Adrenal gland (tissue), 12 donors: Measurements from ENCODE around the gene PPP1R37. TPM values are rescaled to one million over a fixed set of nuclear protein-coding genes. Genes with fewer than 3 reads are reported as not detected.

Source experiments
- DNase-seq, 7 donors: peaks; one replicate each; pipeline ENCODE4 v3.0.0-alpha.2; 2019 to 2020
- H3K27ac ChIP-seq, 5 donors: fragments of 200-600 bp; sonication (generic) in 4 of 5; 1 replicate in 3 of 5; 2 replicates in 2 of 5; pipeline versions ENCODE4 v1.5.1 to v1.8.0; 2016 to 2020; ENCODE audit warnings: mild to moderate bottlenecking in 1 of 5
- H3K27me3 ChIP-seq: fragments of 200-600 bp; 2 replicates; pipeline ENCODE4 v1.8.0; 2021
- H3K36me3 ChIP-seq, 2 donors: fragments of 200-600 bp; replicated peaks in 1 of 2; 1 replicate in 1 of 2; 2 replicates in 1 of 2; pipeline versions ENCODE4 v1.5.1 to v1.8.0; 2018 to 2022
- H3K4me1 ChIP-seq, 2 donors: fragments of 200-600 bp; replicated peaks in 1 of 2; 1 replicate in 1 of 2; 2 replicates in 1 of 2; pipeline versions ENCODE4 v1.5.1 to v1.8.0; 2018 to 2021
- H3K4me3 ChIP-seq, 4 donors: fragments of 200-600 bp; sonication (generic) in 3 of 4; one replicate each; pipeline ENCODE4 v1.5.1; 2016 to 2018
- H3K9me3 ChIP-seq, 3 donors: fragments of 200-600 bp; sonication (generic) in 1 of 3; replicated peaks in 1 of 3; 1 replicate in 2 of 3; 2 replicates in 1 of 3; pipeline versions ENCODE4 v1.5.1 to v1.8.0; 2016 to 2021
- CTCF ChIP-seq, 6 experiments: fragments of 450-650 bp in 4 of 6; fragments of 200-600 bp in 2 of 6; sonication (generic) in 1 of 6; IDR thresholded peaks; 1 replicate in 5 of 6; 2 replicates in 1 of 6; pipeline versions ENCODE4 v1.5.1 to v1.8.0; 2016 to 2021; ENCODE audit warnings: antibody characterized with exemption in 6 of 6, mild to moderate bottlenecking in 2 of 6, moderate library complexity in 1 of 6
- POLR2A ChIP-seq, 2 donors: fragments of 450-650 bp; IDR thresholded peaks; one replicate each; pipeline ENCODE4 v1.6.1; 2017; ENCODE audit warnings: antibody characterized with exemption in 2 of 2, mild to moderate bottlenecking in 2 of 2, moderate library complexity in 1 of 2
- WGBS, 4 donors: extraction: QIAGEN DNeasy Blood & Tissue Kit in 2 of 4; methylation state at CpG; one replicate each; pipeline versions ENCODE4 v1.1.5 to v1.1.7; 2013 to 2017; 5-methylcytosine and 5-hydroxymethylcytosine counted together
- intact Hi-C, 2 donors: fragments of 100-400 bp; cut with DNase I; formaldehyde crosslinking; loops; one replicate each; pipeline versions ENCODE4 v1.14.1 to v1.15.0; 2022 to 2023
- polyA plus RNA-seq, 3 donors: library from polyadenylated mRNA; stranded (reverse); fragments of 200-250 nt in 2 of 3; fragments of 350-450 nt in 1 of 3; fragmentation: Illumina TruSeq in 1 of 3; extraction: RNeasy Lipid Tissue Mini Kit (QIAGEN cat#74804) in 1 of 3; gene quantifications; one replicate each; pipeline ENCODE4 v1.2.3, GENCODE V29; 2013 to 2014
- total RNA-seq, 9 donors: library from RNA; depleted of rRNA in 4 of 9; stranded (reverse); fragments of >200 nt in 4 of 9; fragments of 120-200 nt in 1 of 9; fragmentation: NEBNext Ultra II Directional in 1 of 9; extraction: Animal tissue kit (Norgen Biotek cat#: 25700) in 1 of 9; gene quantifications; one replicate each; pipeline versions ENCODE4 v1.1.0 to v1.2.4, GENCODE V29; 2013 to 2023
- donor health status: healthy with polysubstance abuse.
- donor health status: Bipolar disorder and iron deficiency.
- donor health status: DM: yes; HTN: yes; CAD: no.
- donor health status: DM: no; HTN: no; CAD: no.
- donor health status: DM: no; HTN: no; CAD: no.
- donor health status: DM: yes; HTN: yes; CAD: no.

Gene PPP1R37
- total and polyA plus RNA-seq, 12 donors = 16.4 to 244 (median 51.8) TPM

GRCh38 chr19:45059258-45059965 lies 33.6 kb upstream of the PPP1R37 start:
- H3K9me3 ChIP-seq = no peaks in the 10 kb centered on the region
- peaks cover 0 to 96% of the 10 kb centered on the region in 2 donors for H3K36me3 ChIP-seq
- 53 to 77% (median 60%) methylated on average over 10 to 16 of the region's 16 CpGs for whole genome bisulfite sequencing, 4 donors
- no peak overlapping the region for H3K27ac ChIP-seq
- H3K4me1 ChIP-seq = no peaks in the 10 kb centered on the region
- intact Hi-C loops = loop anchor here in 1 of 2 donors (10.0 kb wide), 1 partner anchor 95 kb away; no protein-coding TSS in a partner anchor
- H3K4me3 ChIP-seq = no peak overlapping the region
- peak; percentile 85 to 96 (median 88) for TF ChIP-seq CTCF (IDR thresholded peaks at IDR 0.05)
- TF ChIP-seq POLR2A (IDR thresholded peaks at IDR 0.05) = no peak
- DNase-seq = peak; percentile 75 to 93 (median 85)
- H3K27me3 ChIP-seq = no peaks in the 10 kb centered on the region

GRCh38 chr19:45061965-45062364 lies 31.0 kb upstream of the PPP1R37 start:
- no peak for TF ChIP-seq CTCF (IDR thresholded peaks at IDR 0.05)
- no peak for TF ChIP-seq POLR2A (IDR thresholded peaks at IDR 0.05)
- H3K36me3 ChIP-seq = peaks cover 0 to 91% of the 10 kb centered on the region in 2 donors
- H3K9me3 ChIP-seq = no peaks in the 10 kb centered on the region

GRCh38 chr19:45063851-45064801 lies 28.9 kb upstream of the PPP1R37 start:
- no peak for TF ChIP-seq POLR2A (IDR thresholded peaks at IDR 0.05)
- 93 to 95% (median 95%) methylated on average over 54 to 85 of the region's 85 CpGs for WGBS, 4 donors

More at GRCh38 chr19:45061965-45062364, 31.0 kb upstream of the PPP1R37 start:
- no peaks in the 10 kb centered on the region for H3K27me3 ChIP-seq
- DNase-seq = no peak
- no peak overlapping the region for H3K27ac ChIP-seq
- intact Hi-C loops = loop anchor here in 1 of 2 donors (5.0 to 10.0 kb wide), 2 partner anchors 80 to 157 kb away; partner anchors contain the start of gene APOE
- H3K4me1 ChIP-seq = no peaks in the 10 kb centered on the region
- H3K4me3 ChIP-seq = no peak overlapping the region
- WGBS, 4 donors = 89 to 95% (median 92%) methylated on average over 4 of the region's 4 CpGs

GRCh38 chr19:45066921-45067661 lies 25.9 kb upstream of the PPP1R37 start:
- peaks cover 0 to 90% of the 10 kb centered on the region in 2 donors for H3K36me3 ChIP-seq
- H3K4me1 ChIP-seq = no peaks in the 10 kb centered on the region
- no peaks in the 10 kb centered on the region for H3K9me3 ChIP-seq
- H3K27ac ChIP-seq = no peak overlapping the region
- no peak overlapping the region for H3K4me3 ChIP-seq
- no peaks in the 10 kb centered on the region for H3K27me3 ChIP-seq
- intact Hi-C loops = loop anchor here (5.0 to 10.0 kb wide), 2 partner anchors 162 to 165 kb away; partner anchors contain the start of gene APOE (in 1 of the 2)
- TF ChIP-seq CTCF (IDR thresholded peaks at IDR 0.05) (no peak), POLR2A (IDR thresholded peaks at IDR 0.05) (no peak)
- WGBS, 4 donors = 92 to 96% (median 95%) methylated on average over 33 to 38 of the region's 38 CpGs
- no peak for DNase-seq

More at GRCh38 chr19:45063851-45064801, 28.9 kb upstream of the PPP1R37 start:
- no peaks in the 10 kb centered on the region for H3K9me3 ChIP-seq
- H3K36me3 ChIP-seq = peaks cover 0 to 91% of the 10 kb centered on the region in 2 donors
- H3K4me1 ChIP-seq = no peaks in the 10 kb centered on the region
- H3K27me3 ChIP-seq = no peaks in the 10 kb centered on the region
- intact Hi-C loops = loop anchor here in 1 of 2 donors (5.0 to 10.0 kb wide), 2 partner anchors 78 to 159 kb away; partner anchors contain the start of gene APOE
- no peak overlapping the region for H3K4me3 ChIP-seq
- DNase-seq = no peak
- no peak overlapping the region for H3K27ac ChIP-seq
